ENCODE data around the gene PAM16. TPM values are rescaled to one million over a fixed set of nuclear protein-coding genes. Genes with fewer than 3 reads are reported as not detected.

The PAM16 gene
- total RNA-seq, 1 experiment from 2014 or later: 80.4 TPM

- no peak overlapping the region for H3K4me3 Mint-ChIP-seq
Observed at GRCh38 chr16:4336701-4337539, 14.2 kb downstream of the PAM16 start.

More at GRCh38 chr16:4336701-4337539, 14.2 kb downstream of the PAM16 start:
- Histone ChIP-seq H3K79me2 (ENCODE audit: insufficient read depth, low read length) (no peaks in the 10 kb centered on the region), H2BK12ac (ENCODE audit: insufficient read length, low read depth, low read length) (no peak overlapping the region), H3K56ac (ENCODE audit: insufficient read length, low read depth, low read length) (no peak overlapping the region), H4K91ac (ENCODE audit: insufficient read length, low read depth, low read length) (no peak overlapping the region), H2AFZ (ENCODE audit: low read length) (no peak overlapping the region), H4K20me1 (ENCODE audit: control insufficient read depth, insufficient read depth, insufficient read length) (no peaks in the 10 kb centered on the region), H3K4ac (ENCODE audit: low read depth, low read length) (no peak overlapping the region), H3K14ac (ENCODE audit: insufficient read depth, low read length) (no peak overlapping the region; the same call in 1 of the 2 replicates), H3K23ac (ENCODE audit: insufficient read length, low read depth, low read length) (no peak overlapping the region), H3K27ac (ENCODE audit: insufficient read length, low read depth, low read length) (no peak overlapping the region), H3K27me3 (ENCODE audit: insufficient read depth, low read length) (no peaks in the 10 kb centered on the region), H3K9me3 (ENCODE audit: control insufficient read depth, low read depth, low read length) (no peaks in the 10 kb centered on the region), H3T11ph (ENCODE audit: low read length) (no peak overlapping the region), H3K4me1 (ENCODE audit: insufficient read depth, low read length) (no peaks in the 10 kb centered on the region), H2BK120ac (ENCODE audit: low read depth, low read length, poor library complexity, severe bottlenecking) (no peak overlapping the region), H2BK5ac (ENCODE audit: insufficient read length, low read length) (no peak overlapping the region), H2BK20ac (ENCODE audit: low read depth, low read length, poor library complexity, severe bottlenecking) (no peak overlapping the region), H4K5ac (ENCODE audit: insufficient read length, low read depth, low read length) (no peak overlapping the region), H3K9ac (ENCODE audit: extremely low read depth, insufficient read length, low read length) (no peak overlapping the region), H2BK15ac (ENCODE audit: low read depth, low read length) (no peak overlapping the region), H3K4me2 (ENCODE audit: insufficient read depth, insufficient read length, low read length) (no peak overlapping the region), H4K8ac (replicated peaks; ENCODE audit: insufficient read length, low read depth, low read length) (no peak overlapping the region), H3K23me2 (ENCODE audit: insufficient read length, low read depth, low read length, poor library complexity, severe bottlenecking) (no peaks in the 10 kb centered on the region), H2AK5ac (ENCODE audit: insufficient read length, low read length) (no peak overlapping the region), H3K79me1 (ENCODE audit: insufficient read depth, low read depth, low read length, poor library complexity, severe bottlenecking) (no peaks in the 10 kb centered on the region), H3K18ac (ENCODE audit: insufficient read length, low read depth, low read length) (no peak overlapping the region)
- no peak for TF ChIP-seq CTCF (conservative IDR thresholded peaks at IDR 0.05)
- Mint-ChIP-seq H3K9me3 (no peaks in the 10 kb centered on the region), H3K27me3 (ENCODE audit: low read depth) (no peaks in the 10 kb centered on the region), H3K27ac (peak overlapping the region in 1 of 3 experiments; percentile 62; a peak in 1 of 7 replicates), H3K4me1 (no peaks in the 10 kb centered on the region), H3K36me3 (ENCODE audit: insufficient read depth in 1 of 3, low read depth in 3 of 3) (peaks cover 5 to 26% (median 15%) of the 10 kb centered on the region in 3 experiments; a peak in 6 of 7 replicates)
- DNase-seq: peak; percentile 31
- WGBS (ENCODE audit: extremely low coverage, insufficient read length, low lambda C conversion rate): no CpG with 5 or more reads among the region's 41 CpGs
